Measurements from ENCODE around the gene HES5. TPM values are rescaled to one million over a fixed set of nuclear protein-coding genes. Genes with fewer than 3 reads are reported as not detected.

HES5 gene
- total and polyA plus RNA-seq, 2 donors (not counting 3 experiments of a cell fraction or from before 2014, with no cell fraction given): 0.07 TPM; not detected in 1

DNA sequence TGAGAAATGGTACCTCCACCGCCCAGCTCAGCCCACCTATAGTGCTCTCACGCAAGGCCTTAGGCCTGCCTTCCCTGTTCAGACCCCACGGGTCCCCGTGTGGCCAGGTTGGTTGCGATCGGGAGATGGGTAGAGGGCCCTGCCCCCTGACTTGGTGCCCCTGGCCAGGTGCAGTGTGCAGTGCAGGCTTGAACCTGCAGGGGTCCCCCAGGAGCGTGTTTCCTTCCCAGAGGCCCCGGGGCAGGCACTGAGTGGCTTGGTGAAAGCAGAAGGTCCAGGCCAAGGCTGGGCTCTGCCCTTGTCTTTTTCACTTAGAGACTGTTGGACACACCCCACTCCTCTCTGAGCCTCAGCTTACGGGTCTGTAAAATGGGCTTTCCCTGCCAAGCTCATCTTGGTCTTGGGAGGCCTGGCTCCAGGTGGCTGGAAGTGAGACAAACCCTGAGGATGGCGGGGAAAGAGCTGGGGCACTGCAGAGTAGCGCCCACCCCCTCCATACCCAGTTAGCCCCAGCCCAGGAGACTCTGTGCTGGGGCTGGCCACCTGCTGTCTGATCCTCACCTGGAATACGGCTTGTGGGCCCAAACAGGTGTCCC is 9.3 kb upstream of the HES5 start:
- H3K9me1 ChIP-seq (replicated peaks; ENCODE audit: control insufficient read depth, extremely low read depth, insufficient read depth, low read length): no peaks in the 10 kb centered on the region
- intact Hi-C loops (cut with micrococcal nuclease) (no loop called here), dilution Hi-C loops (cut with MboI; ENCODE audit: extremely low pct_ligation_motif_present, low sequenced_read_pairs) (no loop called here)
- TF ChIP-seq POLR2AphosphoS5 (IDR thresholded peaks at IDR 0.05; ENCODE audit: insufficient read depth, low read depth, low read length) (no peak), GATA2 (IDR thresholded peaks at IDR 0.05; ENCODE audit: insufficient read depth, insufficient read length, low read depth, low read length) (no peak), MYC (IDR thresholded peaks at IDR 0.05; ENCODE audit: low read depth, low read length) (no peak)
- TF ChIP-seq, protein P1, sequence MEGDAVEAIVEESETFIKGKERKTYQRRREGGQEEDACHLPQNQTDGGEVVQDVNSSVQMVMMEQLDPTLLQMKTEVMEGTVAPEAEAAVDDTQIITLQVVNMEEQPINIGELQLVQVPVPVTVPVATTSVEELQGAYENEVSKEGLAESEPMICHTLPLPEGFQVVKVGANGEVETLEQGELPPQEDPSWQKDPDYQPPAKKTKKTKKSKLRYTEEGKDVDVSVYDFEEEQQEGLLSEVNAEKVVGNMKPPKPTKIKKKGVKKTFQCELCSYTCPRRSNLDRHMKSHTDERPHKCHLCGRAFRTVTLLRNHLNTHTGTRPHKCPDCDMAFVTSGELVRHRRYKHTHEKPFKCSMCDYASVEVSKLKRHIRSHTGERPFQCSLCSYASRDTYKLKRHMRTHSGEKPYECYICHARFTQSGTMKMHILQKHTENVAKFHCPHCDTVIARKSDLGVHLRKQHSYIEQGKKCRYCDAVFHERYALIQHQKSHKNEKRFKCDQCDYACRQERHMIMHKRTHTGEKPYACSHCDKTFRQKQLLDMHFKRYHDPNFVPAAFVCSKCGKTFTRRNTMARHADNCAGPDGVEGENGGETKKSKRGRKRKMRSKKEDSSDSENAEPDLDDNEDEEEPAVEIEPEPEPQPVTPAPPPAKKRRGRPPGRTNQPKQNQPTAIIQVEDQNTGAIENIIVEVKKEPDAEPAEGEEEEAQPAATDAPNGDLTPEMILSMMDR (IDR thresholded peaks at IDR 0.05; ENCODE audit: extremely low read depth in 1 of 2, insufficient read depth in 1 of 2, low read depth in 1 of 2, low read length in 2 of 2): peak; percentile 11 to 29
- FAIRE-seq: no peak
- H4K20me1 ChIP-seq (replicated peaks; ENCODE audit: control insufficient read depth, extremely low read depth, insufficient read depth, low read length): no peaks in the 10 kb centered on the region
- H3K9ac ChIP-seq (replicated peaks; ENCODE audit: extremely low read depth, insufficient read depth, low read length): no peak overlapping the region
- H3K9me3 ChIP-seq (replicated peaks; ENCODE audit: control insufficient read depth, insufficient read depth, low read length): no peaks in the 10 kb centered on the region
- no peaks in the 10 kb centered on the region for H3K79me2 ChIP-seq (ENCODE audit: control insufficient read depth, insufficient read depth, low read length)
- H3K4me1 ChIP-seq (ENCODE audit: control insufficient read depth, extremely low read depth, insufficient read depth, low read length): no peaks in the 10 kb centered on the region
- H3K4me3 ChIP-seq (replicated peaks in 1 of 3; ENCODE audit: insufficient read depth in 1 of 3, low read depth in 1 of 3, low read length in 3 of 3): no peak overlapping the region
- H3K36me3 ChIP-seq (ENCODE audit: control insufficient read depth in 2 of 2, extremely low read depth in 1 of 2, insufficient read depth in 2 of 2, low read length in 2 of 2): no peaks in the 10 kb centered on the region
- no peak for DNase-seq (ENCODE audit: low read depth, low spot score)
- H3K4me2 ChIP-seq (ENCODE audit: insufficient read depth, low read length): no peak overlapping the region
- CTCF ChIA-PET: no interaction called here
- H3K27ac ChIP-seq (ENCODE audit: insufficient read depth, low read depth, low read length): no peak overlapping the region
- H3K27me3 ChIP-seq (ENCODE audit: control insufficient read depth in 2 of 2, insufficient read depth in 2 of 2, low read length in 2 of 2): peaks cover 0 to 1% of the 10 kb centered on the region in 2 experiments
- no peak overlapping the region for H2AFZ ChIP-seq (ENCODE audit: low read depth, low read length)
- POLR2A ChIA-PET: interaction anchor here (0.5 kb wide), 1 partner anchor 48 kb away, joined by 3 read pairs; no protein-coding TSS in a partner anchor
- BruUV-seq (replicated peaks): no TSS peak

DNA sequence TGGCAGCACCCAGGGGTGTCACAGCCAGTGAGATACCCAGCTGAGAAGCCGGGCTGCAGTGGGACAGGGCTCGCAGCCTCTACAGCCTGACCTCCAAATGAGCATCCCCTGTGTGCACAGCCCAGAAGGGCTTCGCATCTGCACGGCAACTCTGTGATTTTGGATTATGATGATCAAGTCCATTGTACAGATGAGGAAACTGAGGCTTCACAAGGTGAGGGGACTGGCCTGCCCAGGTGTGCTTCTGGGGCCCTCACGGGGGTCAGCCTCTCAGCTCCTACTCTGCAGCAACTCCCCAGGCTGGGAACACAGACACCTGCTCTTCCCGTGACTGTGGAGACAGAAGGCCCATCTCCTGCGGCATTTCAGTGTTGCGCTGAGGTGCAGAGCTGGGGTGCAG is 8.8 kb upstream of the HES5 start:
- POLR2A ChIA-PET: no interaction called here

More for the DNA sequence above, 8.8 kb upstream of the HES5 start:
- no peak overlapping the region for H2AFZ ChIP-seq (ENCODE audit: low read depth, low read length)
- no peaks in the 10 kb centered on the region for H4K20me1 ChIP-seq (replicated peaks; ENCODE audit: control insufficient read depth, extremely low read depth, insufficient read depth, low read length)
- no peak for FAIRE-seq
- DNase-seq (ENCODE audit: low read depth, low spot score): no peak
- dilution Hi-C loops (cut with MboI; ENCODE audit: extremely low pct_ligation_motif_present, low sequenced_read_pairs) (no loop called here), intact Hi-C loops (cut with micrococcal nuclease) (no loop called here)
- H3K4me3 ChIP-seq (replicated peaks in 1 of 3; ENCODE audit: insufficient read depth in 1 of 3, low read depth in 1 of 3, low read length in 3 of 3): no peak overlapping the region
- no peaks in the 10 kb centered on the region for H3K9me3 ChIP-seq (replicated peaks; ENCODE audit: control insufficient read depth, insufficient read depth, low read length)
- no peaks in the 10 kb centered on the region for H3K9me1 ChIP-seq (replicated peaks; ENCODE audit: control insufficient read depth, extremely low read depth, insufficient read depth, low read length)
- H3K27ac ChIP-seq (ENCODE audit: insufficient read depth, low read depth, low read length): no peak overlapping the region
- TF ChIP-seq POLR2AphosphoS5 (IDR thresholded peaks at IDR 0.05; ENCODE audit: insufficient read depth, low read depth, low read length) (no peak), JUN (IDR thresholded peaks at IDR 0.05; ENCODE audit: borderline replicate concordance, insufficient read depth, insufficient read length, low read depth) (no peak), EZH2 (IDR thresholded peaks at IDR 0.05; ENCODE audit: borderline replicate concordance, low read depth, low read length, severe bottlenecking) (no peak)
- TF ChIP-seq, protein P1 (IDR thresholded peaks at IDR 0.05; ENCODE audit: extremely low read depth in 1 of 2, insufficient read depth in 1 of 2, low read depth in 1 of 2, low read length in 2 of 2): no peak
- TF ChIP-seq, protein P2, sequence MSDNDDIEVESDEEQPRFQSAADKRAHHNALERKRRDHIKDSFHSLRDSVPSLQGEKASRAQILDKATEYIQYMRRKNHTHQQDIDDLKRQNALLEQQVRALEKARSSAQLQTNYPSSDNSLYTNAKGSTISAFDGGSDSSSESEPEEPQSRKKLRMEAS (IDR thresholded peaks at IDR 0.05; ENCODE audit: insufficient read depth, insufficient read length): no peak
- no peak overlapping the region for H3K9ac ChIP-seq (replicated peaks; ENCODE audit: extremely low read depth, insufficient read depth, low read length)
- no peak overlapping the region for H3K4me2 ChIP-seq (ENCODE audit: insufficient read depth, low read length)
- no peaks in the 10 kb centered on the region for H3K79me2 ChIP-seq (ENCODE audit: control insufficient read depth, insufficient read depth, low read length)
- CTCF ChIA-PET: no interaction called here
- peaks cover 0 to 1% of the 10 kb centered on the region in 2 experiments for H3K27me3 ChIP-seq (ENCODE audit: control insufficient read depth in 2 of 2, insufficient read depth in 2 of 2, low read length in 2 of 2)
- H3K4me1 ChIP-seq (ENCODE audit: control insufficient read depth, extremely low read depth, insufficient read depth, low read length): no peaks in the 10 kb centered on the region
- BruUV-seq (replicated peaks): no TSS peak
- no peaks in the 10 kb centered on the region for H3K36me3 ChIP-seq (ENCODE audit: control insufficient read depth in 2 of 2, extremely low read depth in 1 of 2, insufficient read depth in 2 of 2, low read length in 2 of 2)

Data from endothelial cell of umbilical vein (primary cell).